Measurements from ENCODE around the gene LY86. TPM values are rescaled to one million over a fixed set of nuclear protein-coding genes. Genes with fewer than 3 reads are reported as not detected.

Gene LY86
- polyA plus RNA-seq, 1 of the 3 experiments (the other 2 are of a cell fraction) = not detected

- H2AFZ ChIP-seq (ENCODE audit: low read depth) = no peak overlapping the region
- no peaks in the 10 kb centered on the region for H3K36me3 ChIP-seq (replicated peaks in 1 of 2; ENCODE audit: control insufficient read depth in 1 of 2, insufficient read depth in 2 of 2, low read length in 1 of 2)
- H3K27ac ChIP-seq (ENCODE audit: low read depth in 2 of 2, low read length in 1 of 2) = no peak overlapping the region
- ChIA-PET POLR2A (no interaction called here), CTCF (interaction anchor here (0.6 to 3.5 kb wide), 31 partner anchors 9 to 1404 kb away, joined by 3 to 32 read pairs (median 4); no protein-coding TSS in a partner anchor)
- WGBS (ENCODE audit: low lambda C conversion rate) = 2% methylated on average over 13 of the region's 14 CpGs
- H3F3A ChIP-seq (replicated peaks; ENCODE audit: insufficient read depth) = no peaks in the 10 kb centered on the region
- H3K9me2 ChIP-seq = no peaks in the 10 kb centered on the region
- no peaks in the 10 kb centered on the region for H3K79me2 ChIP-seq (ENCODE audit: insufficient read depth)
- DNase-seq = peak; percentile 83
- TF ChIP-seq MEF2A (IDR thresholded peaks at IDR 0.05; ENCODE audit: borderline replicate concordance, low read depth) (no peak), POLR2AphosphoS5 (IDR thresholded peaks at IDR 0.05; ENCODE audit: low read depth, low read length) (no peak), RAD21 (IDR thresholded peaks at IDR 0.05; ENCODE audit: low read length) (peak; percentile 85), SMC3 (IDR thresholded peaks at IDR 0.05; ENCODE audit: low read depth, low read length) (peak; percentile 72), EZH2phosphoT487 (IDR thresholded peaks at IDR 0.05; ENCODE audit: borderline replicate concordance, low read depth) (no peak), CTCF (IDR thresholded peaks at IDR 0.05) (peak; percentile 82), MXI1 (IDR thresholded peaks at IDR 0.05; ENCODE audit: low read depth, low read length) (no peak)
- peak overlapping the region; percentile 80 for H3K4me2 ChIP-seq
- no peaks in the 10 kb centered on the region for H3K9me3 ChIP-seq
- H3K4me3 ChIP-seq (ENCODE audit: low read depth in 2 of 2, low read length in 1 of 2) = peak overlapping the region; percentile 27 to 50; a peak in 2 of 4 replicates
- peaks cover 0 to 2% of the 10 kb centered on the region in 2 experiments; a peak in 1 of 4 replicates for H3K4me1 ChIP-seq (ENCODE audit: control insufficient read depth in 1 of 2, insufficient read depth in 2 of 2, low read depth in 1 of 2, low read length in 1 of 2)
- H3K9ac ChIP-seq = no peak overlapping the region
- H4K20me1 ChIP-seq (ENCODE audit: insufficient read depth) = no peaks in the 10 kb centered on the region
- H3K27me3 ChIP-seq (ENCODE audit: insufficient read depth) = no peaks in the 10 kb centered on the region; the same call in 1 of the 2 replicates
Measured at GRCh38 chr6:6547110-6547879, 41.2 kb upstream of the LY86 start.

GRCh38 chr6:6556161-6556737 lies 32.3 kb upstream of the LY86 start:
- Histone ChIP-seq H3K9ac (no peak overlapping the region), H3K36me3 (replicated peaks in 1 of 2; ENCODE audit: control insufficient read depth in 1 of 2, insufficient read depth in 2 of 2, low read length in 1 of 2) (no peaks in the 10 kb centered on the region), H3K4me3 (ENCODE audit: low read depth in 2 of 2, low read length in 1 of 2) (no peak overlapping the region), H3K9me3 (no peaks in the 10 kb centered on the region), H3K9me2 (no peaks in the 10 kb centered on the region), H3K27ac (ENCODE audit: low read depth in 2 of 2, low read length in 1 of 2) (no peak overlapping the region), H3K4me2 (no peak overlapping the region), H3K4me1 (ENCODE audit: control insufficient read depth in 1 of 2, insufficient read depth in 2 of 2, low read depth in 1 of 2, low read length in 1 of 2) (no peaks in the 10 kb centered on the region; a peak in 1 of 4 replicates), H3K27me3 (ENCODE audit: insufficient read depth) (no peaks in the 10 kb centered on the region; the same call in 1 of the 2 replicates), H3F3A (replicated peaks; ENCODE audit: insufficient read depth) (no peaks in the 10 kb centered on the region), H3K79me2 (ENCODE audit: insufficient read depth) (no peaks in the 10 kb centered on the region), H2AFZ (ENCODE audit: low read depth) (no peak overlapping the region), H4K20me1 (ENCODE audit: insufficient read depth) (no peaks in the 10 kb centered on the region)
- ChIA-PET CTCF (interaction anchor here (0.9 to 2.8 kb wide), 10 partner anchors 9 to 1134 kb away, joined by 3 to 16 read pairs (median 3); no protein-coding TSS in a partner anchor), POLR2A (no interaction called here)
- WGBS (ENCODE audit: low lambda C conversion rate) = 0% methylated on average over 5 of the region's 7 CpGs
- no peak for DNase-seq
- no peak for TF ChIP-seq RFX5 (IDR thresholded peaks at IDR 0.05; ENCODE audit: low read length)
- no peak for TF ChIP-seq IRF3 (IDR thresholded peaks at IDR 0.05; ENCODE audit: low read depth, low read length)
- TF ChIP-seq MAX (IDR thresholded peaks at IDR 0.05; ENCODE audit: low read depth) = no peak
- no peak for TF ChIP-seq REST (IDR thresholded peaks at IDR 0.05; ENCODE audit: low read depth, low read length)
- no peak for TF ChIP-seq TEAD4 (IDR thresholded peaks at IDR 0.05; ENCODE audit: borderline replicate concordance, insufficient read depth)
- TF ChIP-seq YY1 (IDR thresholded peaks at IDR 0.05; ENCODE audit: low read depth) = no peak
- TF ChIP-seq RCOR1 (IDR thresholded peaks at IDR 0.05; ENCODE audit: low read length) = no peak
- no peak for TF ChIP-seq ZBTB33 (IDR thresholded peaks at IDR 0.05; ENCODE audit: borderline replicate concordance, low read depth)
- TF ChIP-seq MEF2A (IDR thresholded peaks at IDR 0.05; ENCODE audit: borderline replicate concordance, low read depth) = no peak
- no peak for TF ChIP-seq NFIC (IDR thresholded peaks at IDR 0.05; ENCODE audit: borderline replicate concordance)
